Ectodermal cell (in vitro differentiated cells): ENCODE measurements around the gene SHH.
"Not testable (repeated sequence)": the region's sequence is repeated elsewhere in the genome, so short reads cannot be mapped to it uniquely, and the experiment has no call there.

ENCODE experiments used
- H3K27ac ChIP-seq: 2 replicates; pipeline ENCODE4 v1.7.0; 2013; ENCODE audit warnings: mild to moderate bottlenecking, low read depth, low read length; ENCODE audit not compliant: insufficient read depth, poor library complexity, severe bottlenecking
- H3K27me3 ChIP-seq: 2 replicates; pipeline ENCODE4 v1.7.0; 2013; ENCODE audit warnings: mild to moderate bottlenecking, low read length; ENCODE audit not compliant: insufficient read depth, control insufficient read depth, poor library complexity, severe bottlenecking
- H3K36me3 ChIP-seq: one replicate; pipeline ENCODE4 v1.7.0; 2013; ENCODE audit warnings: low read length; ENCODE audit not compliant: control insufficient read depth, insufficient read depth
- H3K4me1 ChIP-seq: one replicate; pipeline ENCODE4 v1.7.0; 2013; ENCODE audit warnings: low read length; ENCODE audit not compliant: control insufficient read depth, insufficient read depth
- H3K4me3 ChIP-seq: 2 replicates; pipeline ENCODE4 v1.7.0; 2013; ENCODE audit warnings: low read depth, low read length, control low read depth; ENCODE audit not compliant: insufficient read depth
- H3K9me3 ChIP-seq: 2 replicates; pipeline ENCODE4 v1.7.0; 2013; ENCODE audit warnings: mild to moderate bottlenecking, low read length, moderate library complexity; ENCODE audit not compliant: control insufficient read depth
- WGBS, 2 experiments: methylation state at CpG; one replicate each; pipeline ENCODE4 v1.1.7; 2013; ENCODE audit warnings: missing lambda C conversion rate in 2 of 2; 5-methylcytosine and 5-hydroxymethylcytosine counted together

Gene SHH

GRCh38 chr7:155843426-155844018 is 31.3 kb upstream of the SHH start:
- no peak overlapping the region for H3K4me3 ChIP-seq
- H3K4me1 ChIP-seq = no peaks in the 10 kb centered on the region
- H3K27me3 ChIP-seq = no peaks in the 10 kb centered on the region
- WGBS, 2 experiments = 95 to 96% methylated on average over 20 of the region's 20 CpGs
- no peaks in the 10 kb centered on the region for H3K9me3 ChIP-seq
- no peak overlapping the region for H3K27ac ChIP-seq
- no peaks in the 10 kb centered on the region for H3K36me3 ChIP-seq

DNA sequence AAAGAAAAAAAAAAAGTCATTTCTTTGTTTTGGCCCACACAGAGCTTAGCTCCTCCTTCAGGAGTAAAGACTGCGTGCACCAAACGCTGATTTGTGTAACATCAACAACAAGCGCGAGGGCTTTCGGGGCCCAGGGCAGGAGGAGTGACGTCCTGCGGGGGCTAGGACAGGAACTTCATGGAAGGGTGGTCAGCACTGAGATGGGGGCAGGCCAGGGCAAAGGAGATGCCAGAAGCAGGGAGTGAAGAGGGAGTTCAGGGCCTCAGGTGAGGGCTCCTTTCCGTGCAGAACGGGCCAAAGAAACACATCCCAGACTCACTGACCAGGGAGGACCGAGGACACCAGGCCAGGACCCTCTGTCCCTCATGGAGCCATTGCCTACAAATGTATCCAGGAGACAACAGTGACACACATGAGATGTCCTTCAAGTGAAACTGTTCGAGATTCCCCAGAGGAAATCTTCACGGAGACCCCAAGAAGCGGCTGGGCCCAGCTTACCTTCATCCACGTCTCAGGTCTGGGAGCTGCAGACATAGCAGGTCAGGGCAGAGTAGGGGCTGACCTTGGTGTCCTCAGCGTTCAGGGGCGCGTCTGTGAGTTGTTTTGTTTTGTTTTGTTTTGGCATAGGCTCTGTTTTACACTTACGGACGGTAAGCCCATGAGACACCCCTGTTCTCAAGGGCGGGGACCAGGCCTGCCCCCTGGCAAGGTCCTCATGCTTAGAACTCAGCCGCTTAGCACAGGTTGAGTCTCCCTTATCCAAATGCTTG is 30.4 kb upstream of the SHH start:
- H3K27me3 ChIP-seq = no peaks in the 10 kb centered on the region
- H3K27ac ChIP-seq = no peak overlapping the region
- 92 to 94% methylated on average over 21 of the region's 21 CpGs for WGBS, 2 experiments
- no peak overlapping the region for H3K4me3 ChIP-seq
- H3K9me3 ChIP-seq = no peaks in the 10 kb centered on the region
- no peaks in the 10 kb centered on the region for H3K36me3 ChIP-seq
- H3K4me1 ChIP-seq = no peaks in the 10 kb centered on the region

GRCh38 chr7:155840909-155841308 is 28.6 kb upstream of the SHH start:
- Histone ChIP-seq H3K9me3 (no peaks in the 10 kb centered on the region), H3K27ac (no peak overlapping the region), H3K36me3 (no peaks in the 10 kb centered on the region), H3K4me1 (no peaks in the 10 kb centered on the region), H3K4me3 (no peak overlapping the region), H3K27me3 (no peaks in the 10 kb centered on the region)
- 95 to 96% methylated on average over 8 of the region's 8 CpGs for WGBS, 2 experiments

GRCh38 chr7:155840262-155840885 is 28.1 kb upstream of the SHH start:
- Histone ChIP-seq H3K36me3 (no peaks in the 10 kb centered on the region), H3K27me3 (no peaks in the 10 kb centered on the region), H3K27ac (no peak overlapping the region), H3K9me3 (no peaks in the 10 kb centered on the region), H3K4me1 (no peaks in the 10 kb centered on the region), H3K4me3 (no peak overlapping the region)
- 93 to 95% methylated on average over 21 of the region's 21 CpGs for WGBS, 2 experiments

GRCh38 chr7:155839461-155839860 is 27.2 kb upstream of the SHH start:
- no peak overlapping the region for H3K27ac ChIP-seq
- H3K4me1 ChIP-seq = no peaks in the 10 kb centered on the region
- H3K27me3 ChIP-seq = no peaks in the 10 kb centered on the region
- H3K36me3 ChIP-seq = no peaks in the 10 kb centered on the region
- WGBS, 2 experiments = 95% methylated on average over 8 of the region's 8 CpGs
- H3K9me3 ChIP-seq = no peaks in the 10 kb centered on the region
- no peak overlapping the region for H3K4me3 ChIP-seq

DNA sequence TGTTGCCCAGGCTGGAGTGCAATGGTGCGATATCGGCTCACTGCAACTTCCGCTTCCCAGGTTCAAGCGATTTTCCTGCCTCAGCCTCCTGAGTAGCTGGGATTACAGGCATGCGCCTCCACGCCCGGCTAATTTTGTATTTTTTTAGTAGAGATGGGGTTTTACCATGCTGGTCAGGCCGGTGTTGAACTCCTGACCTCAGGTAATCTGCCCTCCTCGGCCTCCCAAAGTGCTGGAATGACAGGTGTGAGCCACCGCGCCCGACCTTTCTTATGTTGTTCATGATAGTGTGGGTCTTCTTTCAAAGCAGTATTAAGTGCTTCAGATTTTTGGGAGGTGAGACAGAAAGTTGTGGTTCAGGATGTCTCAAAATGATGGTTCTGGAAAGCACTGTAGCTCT is 26.0 kb upstream of the SHH start:
- H3K9me3 ChIP-seq, H3K4me3 ChIP-seq, H3K27me3 ChIP-seq, H3K36me3 ChIP-seq, H3K27ac ChIP-seq, H3K4me1 ChIP-seq: not testable (repeated sequence)
- WGBS, 2 experiments = 92 to 93% methylated on average over 12 of the region's 12 CpGs

DNA sequence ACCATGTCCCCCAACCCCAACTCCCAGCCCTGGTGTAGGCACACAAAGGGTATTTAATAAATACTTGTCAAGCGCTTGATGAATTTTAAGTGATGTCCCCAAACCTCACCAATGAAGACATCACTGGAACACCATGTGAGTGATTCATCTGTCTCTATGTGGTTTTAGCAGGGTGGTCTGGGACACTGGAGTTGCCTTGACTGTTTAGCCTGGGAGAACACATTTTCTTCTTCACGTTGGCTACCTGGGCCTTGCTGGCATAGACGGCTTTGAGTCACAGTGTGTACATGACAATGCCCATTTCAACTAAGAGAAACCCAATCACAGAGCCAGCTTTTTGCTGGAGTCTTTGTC is 24.8 kb upstream of the SHH start:
- Histone ChIP-seq H3K4me1 (peaks cover 6% of the 10 kb centered on the region), H3K27ac (no peak overlapping the region), H3K36me3 (no peaks in the 10 kb centered on the region), H3K4me3 (no peak overlapping the region), H3K9me3 (no peaks in the 10 kb centered on the region), H3K27me3 (no peaks in the 10 kb centered on the region)
- 94 to 95% methylated on average over 3 of the region's 3 CpGs for WGBS, 2 experiments

DNA sequence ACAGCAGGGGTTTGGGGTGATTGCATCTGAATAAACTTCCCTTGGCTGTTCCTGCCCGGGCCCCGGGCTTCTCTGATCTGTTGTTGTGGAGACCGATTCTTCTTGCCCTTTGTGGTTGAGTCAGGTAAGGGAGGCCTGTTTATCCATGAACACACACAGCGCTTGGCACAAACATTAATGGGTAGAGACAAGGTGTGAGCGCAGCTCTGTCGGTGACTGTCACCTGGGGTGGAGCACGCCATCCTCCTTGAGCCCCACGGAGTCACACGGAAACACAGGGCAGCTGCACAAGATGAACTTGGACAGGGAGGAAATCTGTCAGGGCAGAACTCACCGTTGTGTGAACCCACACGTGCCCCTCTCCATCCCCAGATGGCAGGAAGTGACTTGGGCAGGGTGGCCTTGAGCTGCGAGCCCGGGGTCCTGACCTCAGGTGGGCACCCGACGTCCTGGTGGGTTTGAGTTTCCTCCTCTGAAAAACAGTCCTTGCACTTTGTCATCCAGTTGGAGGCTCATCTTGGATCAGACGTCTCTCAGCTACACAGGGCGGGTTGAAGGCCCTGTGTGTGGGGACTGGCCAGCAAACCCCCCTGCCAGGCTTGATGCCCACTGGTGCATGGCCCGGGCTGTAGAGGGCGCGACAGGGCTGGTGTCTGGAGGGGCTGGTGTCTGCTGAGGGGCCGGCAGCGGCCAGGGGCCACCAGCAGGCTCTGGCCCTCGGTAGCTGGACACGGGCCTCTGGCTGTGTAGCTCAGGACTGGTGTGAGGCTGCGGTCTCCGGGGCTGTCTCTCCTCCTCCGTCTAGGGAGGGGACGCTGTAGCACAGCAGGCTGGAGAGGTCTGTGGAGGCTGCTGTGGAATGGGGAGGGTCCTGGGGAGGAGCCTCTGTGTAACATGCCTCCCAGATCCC is 24.2 kb upstream of the SHH start:
- 77 to 80% methylated on average over 27 to 28 of the region's 28 CpGs for WGBS, 2 experiments
- Histone ChIP-seq H3K4me3 (no peak overlapping the region), H3K27me3 (no peaks in the 10 kb centered on the region), H3K4me1 (peaks cover 6% of the 10 kb centered on the region), H3K9me3 (no peaks in the 10 kb centered on the region), H3K27ac (no peak overlapping the region), H3K36me3 (no peaks in the 10 kb centered on the region)

- 74 to 79% methylated on average over 13 to 14 of the region's 14 CpGs for WGBS, 2 experiments
Measured at GRCh38 chr7:155835446-155836215, 23.4 kb upstream of the SHH start.

More at GRCh38 chr7:155835446-155836215, 23.4 kb upstream of the SHH start:
- H3K4me3 ChIP-seq = no peak overlapping the region
- H3K9me3 ChIP-seq = no peaks in the 10 kb centered on the region
- no peak overlapping the region for H3K27ac ChIP-seq
- no peaks in the 10 kb centered on the region for H3K27me3 ChIP-seq
- peaks cover 6% of the 10 kb centered on the region for H3K4me1 ChIP-seq
- no peaks in the 10 kb centered on the region for H3K36me3 ChIP-seq
